ENCODE data around the gene ZNF649.
"Not testable (repeated sequence)": the region's sequence is repeated elsewhere in the genome, so short reads cannot be mapped to it uniquely, and the experiment has no call there.

ZNF649 gene

DNA sequence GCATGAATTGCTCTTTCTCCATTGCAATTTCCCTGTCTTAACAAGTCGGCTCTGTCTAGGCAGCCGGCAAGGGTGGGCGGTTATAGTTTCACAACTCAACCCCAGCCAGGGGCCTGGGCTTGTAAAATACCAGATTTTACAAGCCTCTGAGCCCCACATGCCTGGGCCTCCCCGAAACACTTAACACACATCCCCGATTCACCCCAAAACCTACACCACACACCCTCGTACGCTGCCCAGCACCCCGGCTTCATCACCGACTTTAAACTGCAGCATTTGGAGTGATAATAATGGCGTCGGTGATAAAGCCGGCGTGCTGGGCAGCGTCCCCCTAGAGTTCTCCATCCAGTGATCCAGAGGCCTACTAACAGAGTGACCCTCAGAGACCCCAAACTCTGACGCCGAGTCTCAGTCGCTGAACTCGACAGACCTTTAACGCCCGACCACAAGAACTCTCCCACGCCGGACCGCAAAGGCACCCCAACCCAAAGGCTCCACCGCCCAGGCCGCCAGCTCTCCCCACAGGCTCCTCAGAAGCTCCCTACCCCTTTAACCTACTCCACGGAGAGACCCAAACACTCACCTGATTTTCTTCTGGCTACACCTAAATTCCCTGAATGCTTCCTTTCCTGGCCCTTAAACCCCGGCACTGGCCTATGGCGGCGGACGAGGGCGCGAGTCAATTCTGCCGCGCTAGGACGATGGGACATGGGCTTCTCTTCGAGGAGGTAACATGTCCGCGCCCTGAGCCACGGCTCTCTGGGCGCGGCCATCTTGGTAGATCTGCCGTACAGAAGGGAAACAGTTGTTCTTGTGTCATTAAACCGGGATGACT is at the start of gene ZNF649:
Gene ZNF649, minus strand, starts transcription at position 687 of the 835 bp plus-strand sequence. CDS start 4,910 bp downstream, outside the sequence.
- DNase-seq = peak; percentile 81

DNA sequence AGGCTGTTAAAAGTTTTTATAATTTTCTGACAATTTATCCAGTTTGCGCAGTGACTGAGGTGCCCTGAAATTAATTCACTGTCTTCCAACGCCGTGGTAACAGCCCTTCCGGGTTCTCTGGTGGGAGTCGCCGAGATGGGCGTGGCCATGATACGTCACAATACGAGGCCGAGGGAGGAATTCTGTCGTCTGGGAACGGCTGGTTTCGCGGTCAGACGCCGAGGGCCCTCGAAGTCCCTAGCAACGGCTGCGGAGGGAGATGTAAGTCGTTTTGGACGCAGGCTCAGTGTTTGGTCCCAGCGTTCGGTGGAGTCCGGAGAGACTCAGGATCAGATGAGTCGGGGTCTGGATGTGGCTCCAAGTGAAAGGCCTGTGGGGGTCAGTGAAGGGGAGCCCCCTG is 44.2 kb upstream of the ZNF649 start:
- no peak for DNase-seq

DNA sequence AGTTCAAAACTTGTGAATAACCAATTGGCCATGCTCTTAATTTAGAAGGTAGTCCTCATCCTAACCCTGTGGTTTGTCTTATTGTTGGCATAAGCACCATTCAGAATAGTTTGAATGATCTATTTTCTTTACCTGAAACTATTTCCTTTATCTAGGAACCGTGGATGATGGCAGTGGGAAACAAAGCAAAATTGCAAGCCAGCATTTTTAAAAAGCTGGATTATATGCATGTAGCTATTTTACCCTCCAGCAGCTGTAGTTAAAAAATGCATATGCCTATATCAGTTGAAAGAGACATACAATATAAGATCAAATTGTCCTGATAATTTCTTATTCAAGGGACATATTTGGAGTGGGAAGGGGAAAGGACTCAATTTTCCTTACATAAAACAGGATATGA is 41.8 kb upstream of the ZNF649 start:
- no peak for DNase-seq

GRCh38 chr19:51944798-51945552 is 40.2 kb upstream of the ZNF649 start:
- DNase-seq = no peak

- DNase-seq = no peak
Observed at GRCh38 chr19:51938936-51939335, 34.1 kb upstream of the ZNF649 start.

DNA sequence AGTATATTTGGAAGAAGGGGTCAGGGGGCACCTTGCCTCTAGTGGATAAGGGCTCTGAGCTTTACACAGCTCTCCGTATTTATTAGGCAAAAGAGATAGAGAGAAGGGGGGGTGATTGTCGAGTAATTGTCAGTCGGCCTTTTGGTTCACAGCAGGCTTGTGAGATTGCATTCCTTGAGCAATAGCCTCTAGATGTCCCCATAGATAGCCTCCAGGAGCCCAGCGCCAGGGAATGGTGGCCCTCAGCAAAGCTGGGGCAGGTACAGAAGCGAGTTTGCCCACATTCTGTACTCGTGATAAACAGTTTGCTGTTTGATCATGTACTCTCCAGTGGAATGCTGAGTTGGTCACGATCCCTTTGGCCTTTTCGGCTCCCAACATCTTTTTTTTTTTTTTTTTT is 27.1 kb upstream of the ZNF649 start:
- DNase-seq = no peak

DNA sequence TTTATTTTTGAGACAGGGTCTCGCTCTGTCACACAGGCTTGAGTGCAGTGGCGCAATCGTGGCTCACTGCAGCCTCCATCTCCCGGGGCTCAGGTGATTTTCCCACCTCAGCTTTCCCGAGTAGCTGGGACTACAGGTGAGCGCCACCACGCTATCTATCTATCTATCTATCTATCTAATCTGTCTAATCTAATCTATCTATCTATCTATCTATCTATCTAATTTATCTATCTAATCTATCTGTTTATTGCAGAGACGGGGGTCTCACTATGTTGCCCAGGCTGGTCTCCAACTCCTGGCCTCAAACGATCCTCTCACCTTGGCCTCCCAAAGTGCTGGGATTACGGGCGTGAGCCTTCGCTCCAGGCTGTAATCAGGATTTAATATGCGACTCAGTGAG is 23.0 kb upstream of the ZNF649 start:
- no peak for DNase-seq

- DNase-seq = peak; percentile 85
Observed at GRCh38 chr19:51926784-51927741, 22.2 kb upstream of the ZNF649 start, which contains the start of gene ZNF613. TSS of gene ZNF613 (plus strand) at chr19:51927472. CDS start at chr19:51936221, 8,749 bp downstream.

DNA sequence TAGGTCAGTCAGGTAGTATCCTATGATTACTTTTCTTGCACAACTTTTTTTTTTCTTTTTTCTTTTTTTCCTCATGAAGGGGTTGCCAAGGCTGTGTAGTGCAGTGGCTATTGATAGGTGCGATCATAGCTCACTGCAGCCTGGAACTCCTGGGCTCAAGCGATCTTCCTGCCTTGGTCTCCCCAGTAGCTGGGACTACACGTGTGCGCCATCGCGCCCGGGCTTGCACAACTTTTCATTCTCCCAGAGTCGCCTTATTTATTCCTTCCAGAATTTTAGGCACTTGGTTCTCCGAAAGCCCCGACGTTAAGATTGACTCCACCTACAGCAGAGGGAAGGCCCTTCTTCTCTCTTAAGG is 21.6 kb upstream of the ZNF649 start:
- DNase-seq = no peak

DNA sequence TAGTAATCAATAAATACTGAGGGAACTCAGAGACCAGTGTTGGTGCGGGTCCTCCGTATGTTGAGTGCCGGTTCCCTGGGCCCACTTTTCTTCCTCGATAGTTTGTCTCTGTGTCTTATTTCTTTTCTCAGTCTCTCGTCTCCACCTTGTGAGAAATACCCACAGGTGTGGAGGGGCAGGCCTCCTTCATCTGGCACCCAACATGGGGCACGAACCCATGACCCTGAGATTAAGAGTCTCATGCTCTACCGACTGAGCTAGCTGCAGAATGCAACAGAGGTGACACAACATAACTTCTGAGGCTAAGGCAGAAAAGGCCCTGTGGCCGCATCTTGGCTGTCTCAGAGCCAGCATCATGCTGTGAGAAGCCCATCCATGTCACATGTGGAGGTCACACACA is 17.1 kb upstream of the ZNF649 start:
- no peak for DNase-seq

DNA sequence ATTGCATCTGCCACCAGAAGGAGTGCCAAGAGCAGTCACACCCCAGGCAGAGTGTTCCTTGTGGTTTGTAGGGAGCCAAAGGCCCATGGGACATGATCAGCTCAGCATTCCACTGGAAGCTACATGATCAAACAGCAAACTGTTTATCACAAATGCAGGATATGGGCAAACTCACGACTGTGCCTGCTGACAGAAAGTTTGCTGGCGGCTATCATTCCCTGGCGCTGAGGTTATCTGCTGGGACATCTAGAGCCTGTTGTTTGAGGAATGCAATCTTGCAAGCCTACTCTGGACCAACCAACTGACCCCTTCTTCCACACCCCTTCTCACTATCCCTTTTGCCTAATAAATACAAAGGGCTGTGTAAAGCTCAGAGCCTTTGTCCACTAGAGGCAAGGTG is 14.8 kb upstream of the ZNF649 start:
- no peak for DNase-seq

GRCh38 chr19:51916167-51916566 is 11.3 kb upstream of the ZNF649 start:
- no peak for DNase-seq

DNA sequence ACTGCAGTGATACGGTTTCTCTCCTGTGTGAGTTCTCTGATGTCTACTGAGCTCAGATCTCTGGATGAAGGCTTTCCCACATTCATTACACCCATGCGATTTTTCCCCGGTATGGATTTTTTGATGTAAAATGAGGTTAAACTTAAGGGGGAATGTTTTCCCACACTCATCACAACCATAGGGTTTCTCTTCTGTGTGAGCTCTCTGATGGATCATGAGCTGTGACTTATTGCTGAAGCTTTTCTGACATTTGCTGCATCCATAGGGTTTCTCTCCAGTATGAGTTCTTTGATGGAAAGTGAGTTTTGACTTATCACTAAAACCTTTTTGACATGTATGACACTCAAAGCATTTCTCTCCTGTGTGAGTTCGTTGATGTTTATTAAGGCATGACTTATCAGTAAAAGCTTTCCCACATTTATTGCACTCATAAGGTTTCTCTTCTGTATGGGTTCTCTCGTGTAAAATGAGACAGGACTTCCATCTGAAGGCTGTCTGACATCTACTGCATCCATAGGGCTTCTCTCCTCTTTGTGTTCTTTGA is 10.6 kb upstream of the ZNF649 start:
- no peak for DNase-seq

GRCh38 chr19:51907981-51908380 is 3.2 kb upstream of the ZNF649 start:
- DNase-seq = not testable (repeated sequence)

- not testable (repeated sequence) for DNase-seq
Observed at GRCh38 chr19:51906108-51906507, 1.3 kb upstream of the ZNF649 start.

GRCh38 chr19:51905639-51906038 is 822 bp upstream of the ZNF649 start:
- DNase-seq = not testable (repeated sequence)

DNA sequence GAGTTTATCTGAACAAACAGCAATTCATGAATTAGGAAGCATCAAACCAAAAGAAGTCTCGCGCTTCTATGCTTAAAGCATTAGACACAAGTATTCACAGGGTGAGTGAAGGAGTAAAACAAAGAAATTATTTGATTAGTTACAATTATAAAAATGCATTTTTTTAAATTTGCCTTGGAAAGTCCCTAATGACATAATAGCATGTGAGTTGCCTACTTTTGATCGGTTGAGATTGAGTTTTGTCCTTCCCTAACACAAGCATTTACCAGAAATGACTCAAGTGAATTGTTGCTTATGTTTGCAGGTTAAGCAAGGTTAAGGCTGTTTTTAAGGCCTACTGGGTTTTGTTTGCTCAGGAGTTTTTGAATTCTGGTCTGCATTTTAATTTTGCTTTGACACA is 389 bp upstream of the ZNF649 start:
- DNase-seq = no peak

GRCh38 chr19:51903192-51903591 is 1.6 kb downstream of the ZNF649 start:
- DNase-seq = no peak

- no peak for DNase-seq
Observed at GRCh38 chr19:51901860-51902259, 3.0 kb downstream of the ZNF649 start.

- DNase-seq = no peak
Observed at GRCh38 chr19:51891193-51891747, 13.5 kb downstream of the ZNF649 start.

- no peak for DNase-seq
Observed at GRCh38 chr19:51889934-51890333, 14.9 kb downstream of the ZNF649 start.
